Lower lobe of right lung (tissue), 2 donors: Measurements from ENCODE around the gene HYAL3. TPM values are rescaled to one million over a fixed set of nuclear protein-coding genes. Genes with fewer than 3 reads are reported as not detected.

ENCODE experiments used
- ATAC-seq, 2 donors: fragments of 200-7000 bp; cut with Tn5 transposase; one replicate each; pipeline ENCODE4 v1.9.1; 2020 to 2022; ENCODE audit warnings: mild to moderate bottlenecking in 2 of 2, moderate library complexity in 2 of 2
- DNase-seq: peaks from one replicate; pipeline ENCODE4 v3.0.0-alpha.2; 2020
- H3K27ac ChIP-seq: fragments of 200-600 bp; one replicate; pipeline ENCODE4 v1.8.0; 2022
- H3K27me3 ChIP-seq: fragments of 200-600 bp; one replicate; pipeline ENCODE4 v1.8.0; 2022; ENCODE audit warnings: low read depth
- H3K36me3 ChIP-seq: fragments of 200-600 bp; one replicate; pipeline ENCODE4 v1.8.0; 2022; ENCODE audit warnings: mild to moderate bottlenecking
- H3K4me1 ChIP-seq: fragments of 200-600 bp; one replicate; pipeline ENCODE4 v1.8.0; 2022
- H3K4me3 ChIP-seq: fragments of 200-600 bp; one replicate; pipeline ENCODE4 v1.8.0; 2022; ENCODE audit warnings: mild to moderate bottlenecking
- H3K9me3 ChIP-seq: fragments of 200-600 bp; one replicate; pipeline ENCODE4 v1.8.0; 2022
- CTCF ChIP-seq: fragments of 200-600 bp; IDR thresholded peaks from one replicate; pipeline ENCODE4 v1.8.0; 2022; ENCODE audit warnings: antibody characterized with exemption, mild to moderate bottlenecking
- intact Hi-C: fragments of 100-400 bp; cut with DNase I; formaldehyde crosslinking; loops from one replicate; pipeline ENCODE4 v1.11.0; 2022
- total RNA-seq: library from RNA; stranded (reverse); fragmentation: NEBNext Ultra II Directional; extraction: Animal tissue kit (Norgen Biotek cat#: 25700); gene quantifications from one replicate; pipeline ENCODE4 v1.2.1, GENCODE V29; 2021
- donor health status: DM: no; HTN: yes; CAD: no; lungs with severe emphysema.

The HYAL3 gene
- total RNA-seq, 1 donor from 2014 or later: 4.0 TPM

GRCh38 chr3:50319894-50320625, 20.9 kb upstream of the HYAL3 start:
- Histone ChIP-seq H3K36me3 (peaks cover 44% of the 10 kb centered on the region), H3K4me3 (peak overlapping the region; percentile 91), H3K9me3 (no peaks in the 10 kb centered on the region), H3K4me1 (peaks cover 88% of the 10 kb centered on the region), H3K27me3 (no peaks in the 10 kb centered on the region), H3K27ac (peak overlapping the region; percentile 98)
- no peak for ATAC-seq
- intact Hi-C loops: no loop called here
- DNase-seq: no peak
- no peak for TF ChIP-seq CTCF

GRCh38 chr3:50319181-50319893, 20.1 kb upstream of the HYAL3 start:
- Histone ChIP-seq H3K4me1 (peaks cover 88% of the 10 kb centered on the region), H3K36me3 (peaks cover 47% of the 10 kb centered on the region), H3K4me3 (peak overlapping the region; percentile 91), H3K9me3 (no peaks in the 10 kb centered on the region), H3K27ac (peak overlapping the region; percentile 98), H3K27me3 (no peaks in the 10 kb centered on the region)
- intact Hi-C loops: no loop called here
- ATAC-seq (no peak), DNase-seq (no peak)
- no peak for TF ChIP-seq CTCF

DNA sequence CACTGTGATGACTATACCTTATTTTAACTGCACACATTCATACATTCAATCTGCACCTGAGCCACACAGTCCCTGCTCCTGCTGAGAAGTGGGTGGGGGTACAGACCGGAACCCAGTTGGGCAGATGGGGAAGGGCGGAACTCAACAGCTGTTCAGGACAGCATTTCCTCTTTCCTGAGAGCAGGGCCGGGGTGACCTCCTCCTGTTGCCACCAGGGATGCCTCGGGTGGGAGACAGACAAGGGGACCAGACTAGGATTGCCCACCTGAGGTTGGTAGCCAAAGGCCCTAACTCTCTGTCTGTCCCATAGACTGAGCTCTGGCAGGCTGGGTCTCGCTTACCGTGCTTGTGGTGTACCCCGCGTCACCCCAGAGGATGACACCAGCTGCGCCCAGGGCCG, 19.4 kb upstream of the HYAL3 start:
- intact Hi-C loops: no loop called here
- no peaks in the 10 kb centered on the region for H3K9me3 ChIP-seq
- H3K27ac ChIP-seq: peak overlapping the region; percentile 98
- H3K36me3 ChIP-seq: peaks cover 47% of the 10 kb centered on the region
- no peak for TF ChIP-seq CTCF
- peaks cover 88% of the 10 kb centered on the region for H3K4me1 ChIP-seq
- H3K27me3 ChIP-seq: no peaks in the 10 kb centered on the region
- ATAC-seq (no peak), DNase-seq (peak; percentile 61)
- H3K4me3 ChIP-seq: peak overlapping the region; percentile 91

- H3K4me1 ChIP-seq: peaks cover 88% of the 10 kb centered on the region
- peak overlapping the region; percentile 98 for H3K27ac ChIP-seq
- peak overlapping the region; percentile 91 for H3K4me3 ChIP-seq
- ATAC-seq (no peak), DNase-seq (no peak)
- no peaks in the 10 kb centered on the region for H3K9me3 ChIP-seq
- peaks cover 47% of the 10 kb centered on the region for H3K36me3 ChIP-seq
- intact Hi-C loops: no loop called here
- H3K27me3 ChIP-seq: no peaks in the 10 kb centered on the region
- TF ChIP-seq CTCF: no peak
Observed at GRCh38 chr3:50318163-50318562, 19.0 kb upstream of the HYAL3 start.

DNA sequence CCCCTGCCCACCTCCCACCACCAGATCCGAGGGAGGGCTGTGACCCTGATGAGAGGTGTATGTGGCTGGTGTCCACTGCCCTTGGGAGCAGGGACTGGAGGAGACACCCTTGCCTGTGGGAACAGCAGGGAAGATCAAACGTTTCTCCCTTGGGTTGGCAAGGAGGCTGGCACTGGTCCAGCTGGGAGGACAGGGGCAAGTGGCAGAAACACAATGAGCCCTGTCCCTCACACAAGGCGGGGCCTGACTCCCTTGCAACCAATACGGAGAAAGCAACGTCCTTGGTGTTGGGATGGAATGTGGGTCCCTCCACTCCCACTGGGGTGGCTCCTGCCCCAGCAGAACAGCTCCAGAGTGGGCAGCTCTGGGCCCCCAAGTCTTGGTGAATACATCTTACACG, 18.1 kb upstream of the HYAL3 start:
- Histone ChIP-seq H3K9me3 (no peaks in the 10 kb centered on the region), H3K4me3 (peak overlapping the region; percentile 91), H3K36me3 (peaks cover 47% of the 10 kb centered on the region), H3K4me1 (peaks cover 81% of the 10 kb centered on the region), H3K27me3 (no peaks in the 10 kb centered on the region), H3K27ac (peak overlapping the region; percentile 98)
- intact Hi-C loops: no loop called here
- no peak for TF ChIP-seq CTCF
- peak; percentile 71 for DNase-seq
- no peak for ATAC-seq
